K562 (cell line): ENCODE measurements around the gene NKIRAS1.

Experiments used
- CHD1 ChIP-seq: fragments of 200-600 bp; sonication (generic); IDR thresholded peaks from one replicate; pipeline ENCODE4 v1.6.1; 2012; ENCODE audit warnings: mild to moderate bottlenecking, moderate library complexity, low read length, inconsistent platforms
- CTCF ChIP-seq, 3 experiments: IDR thresholded peaks in 2 of 3; conservative IDR thresholded peaks in 1 of 3; 2 replicates each; pipeline ENCODE4 v1.5.1; 2011 to 2012; ENCODE audit warnings: low read length in 3 of 3, mild to moderate bottlenecking in 3 of 3, control low read depth in 2 of 3, improper control_type of control experiment in 1 of 3, inconsistent platforms in 1 of 3, low read depth in 1 of 3, mixed read lengths in 1 of 3, moderate library complexity in 1 of 3; ENCODE audit not compliant: insufficient read depth in 2 of 3
- ELF4 ChIP-seq: fragments of 450-650 bp; formaldehyde crosslinking; IDR thresholded peaks from 2 replicates; pipeline ENCODE4 v1.4.0; 2022; ENCODE audit warnings: missing genetic modification characterization
- FOXK2 ChIP-seq, 2 experiments: fragments of 450-650 bp; IDR thresholded peaks in 1 of 2; conservative IDR thresholded peaks in 1 of 2; 2 replicates each; pipeline ENCODE4 v1.6.1; 2016; ENCODE audit warnings: low read depth in 2 of 2, mild to moderate bottlenecking in 1 of 2
- NR1H2 ChIP-seq: sonication (generic); formaldehyde crosslinking; IDR thresholded peaks from 2 replicates; pipeline ENCODE4 v1.4.0; 2020; ENCODE audit warnings: mild to moderate bottlenecking, missing genetic modification reagents
- SOX6 ChIP-seq: fragments of 450-650 bp; IDR thresholded peaks from 2 replicates; pipeline ENCODE4 v1.6.1; 2014; ENCODE audit warnings: mild to moderate bottlenecking
- SREBF1 ChIP-seq: fragments of 150-350 bp; IDR thresholded peaks from 2 replicates; pipeline ENCODE4 v1.6.1; 2014; ENCODE audit warnings: antibody characterized with exemption, low read depth, low read length, borderline replicate concordance
- TEAD2 ChIP-seq: fragments of 450-650 bp; IDR thresholded peaks from 2 replicates; pipeline ENCODE4 v1.6.1; 2016; ENCODE audit warnings: missing genetic modification characterization, control low read depth, missing compliant biosample characterization
- ZNF232 ChIP-seq: sonication (generic); formaldehyde crosslinking; IDR thresholded peaks from 2 replicates; pipeline ENCODE4 v1.8.0; 2022; ENCODE audit warnings: mild to moderate bottlenecking, missing genetic modification reagents
- ZNF318 ChIP-seq, 2 experiments: fragments of 450-650 bp; IDR thresholded peaks; 2 replicates each; pipeline ENCODE4 v1.6.1; 2016; ENCODE audit warnings: mild to moderate bottlenecking in 2 of 2, borderline replicate concordance in 1 of 2, low read depth in 1 of 2, moderate library complexity in 1 of 2
- TF ChIP-seq, protein P1 (sequence below): fragments of 450-650 bp; formaldehyde crosslinking; IDR thresholded peaks from 2 replicates; pipeline ENCODE4 v1.4.0; 2022; ENCODE audit warnings: missing genetic modification characterization
- TF ChIP-seq, protein P2 (sequence below): fragments of 450-650 bp; formaldehyde crosslinking; IDR thresholded peaks from 2 replicates; pipeline ENCODE4 v1.4.0; 2020; ENCODE audit warnings: mild to moderate bottlenecking, mixed read lengths
- TF ChIP-seq, protein P3 (sequence below): fragments of 250-450 bp; sonication (Bioruptor Pico); IDR thresholded peaks from 2 replicates; pipeline ENCODE4 v1.4.0; 2020; ENCODE audit warnings: mild to moderate bottlenecking, moderate library complexity

GRCh38 chr3:23964537-23965235 lies 47.9 kb upstream of the NKIRAS1 start:
- TF ChIP-seq TEAD2 (tag), result no peak
- no peak for TF ChIP-seq ZNF318 (IDR thresholded peaks at IDR 0.05; ENCODE audit: borderline replicate concordance in 1 of 2, low read depth in 1 of 2)
- TF ChIP-seq, protein P1, sequence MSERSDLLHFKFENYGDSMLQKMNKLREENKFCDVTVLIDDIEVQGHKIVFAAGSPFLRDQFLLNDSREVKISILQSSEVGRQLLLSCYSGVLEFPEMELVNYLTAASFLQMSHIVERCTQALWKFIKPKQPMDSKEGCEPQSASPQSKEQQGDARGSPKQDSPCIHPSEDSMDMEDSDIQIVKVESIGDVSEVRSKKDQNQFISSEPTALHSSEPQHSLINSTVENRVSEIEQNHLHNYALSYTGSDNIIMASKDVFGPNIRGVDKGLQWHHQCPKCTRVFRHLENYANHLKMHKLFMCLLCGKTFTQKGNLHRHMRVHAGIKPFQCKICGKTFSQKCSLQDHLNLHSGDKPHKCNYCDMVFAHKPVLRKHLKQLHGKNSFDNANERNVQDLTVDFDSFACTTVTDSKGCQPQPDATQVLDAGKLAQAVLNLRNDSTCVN, result no peak
- no peak for TF ChIP-seq NR1H2 (CRISPR knock-in tag)
- no peak for TF ChIP-seq SOX6
- no peak for TF ChIP-seq CTCF (IDR thresholded peaks at IDR 0.05 in 2 of 3, conservative IDR thresholded peaks at IDR 0.05 in 1 of 3; ENCODE audit: insufficient read depth in 2 of 3, low read depth in 1 of 3, low read length in 3 of 3)
- TF ChIP-seq CHD1, result no peak
- TF ChIP-seq SREBF1, result no peak
- no peak for TF ChIP-seq ZNF232
- no peak for TF ChIP-seq ELF4
- TF ChIP-seq, protein P2, sequence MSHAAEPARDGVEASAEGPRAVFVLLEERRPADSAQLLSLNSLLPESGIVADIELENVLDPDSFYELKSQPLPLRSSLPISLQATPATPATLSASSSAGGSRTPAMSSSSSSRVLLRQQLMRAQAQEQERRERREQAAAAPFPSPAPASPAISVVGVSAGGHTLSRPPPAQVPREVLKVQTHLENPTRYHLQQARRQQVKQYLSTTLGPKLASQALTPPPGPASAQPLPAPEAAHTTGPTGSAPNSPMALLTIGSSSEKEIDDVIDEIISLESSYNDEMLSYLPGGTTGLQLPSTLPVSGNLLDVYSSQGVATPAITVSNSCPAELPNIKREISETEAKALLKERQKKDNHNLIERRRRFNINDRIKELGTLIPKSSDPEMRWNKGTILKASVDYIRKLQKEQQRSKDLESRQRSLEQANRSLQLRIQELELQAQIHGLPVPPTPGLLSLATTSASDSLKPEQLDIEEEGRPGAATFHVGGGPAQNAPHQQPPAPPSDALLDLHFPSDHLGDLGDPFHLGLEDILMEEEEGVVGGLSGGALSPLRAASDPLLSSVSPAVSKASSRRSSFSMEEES (CRISPR knock-in tag), result no peak
- TF ChIP-seq, protein P3, sequence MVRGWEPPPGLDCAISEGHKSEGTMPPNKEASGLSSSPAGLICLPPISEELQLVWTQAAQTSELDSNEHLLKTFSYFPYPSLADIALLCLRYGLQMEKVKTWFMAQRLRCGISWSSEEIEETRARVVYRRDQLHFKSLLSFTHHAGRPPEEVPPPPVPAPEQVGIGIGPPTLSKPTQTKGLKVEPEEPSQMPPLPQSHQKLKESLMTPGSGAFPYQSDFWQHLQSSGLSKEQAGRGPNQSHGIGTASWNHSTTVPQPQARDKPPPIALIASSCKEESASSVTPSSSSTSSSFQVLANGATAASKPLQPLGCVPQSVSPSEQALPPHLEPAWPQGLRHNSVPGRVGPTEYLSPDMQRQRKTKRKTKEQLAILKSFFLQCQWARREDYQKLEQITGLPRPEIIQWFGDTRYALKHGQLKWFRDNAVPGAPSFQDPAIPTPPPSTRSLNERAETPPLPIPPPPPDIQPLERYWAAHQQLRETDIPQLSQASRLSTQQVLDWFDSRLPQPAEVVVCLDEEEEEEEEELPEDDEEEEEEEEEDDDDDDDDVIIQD (CRISPR knock-in tag), result no peak
- TF ChIP-seq FOXK2 (conservative IDR thresholded peaks at IDR 0.05 in 1 of 2, IDR thresholded peaks at IDR 0.05 in 1 of 2; ENCODE audit: low read depth in 2 of 2), result no peak
